GM13976 (cell line): Measurements from ENCODE around the gene CTSS.

Source experiments
- DNase-seq: peaks from one replicate; pipeline ENCODE4 v3.0.0; 2012; ENCODE audit warnings: low spot score
- CTCF ChIP-seq: IDR thresholded peaks from 2 replicates; pipeline ENCODE4 v1.5.1; 2012; ENCODE audit warnings: borderline replicate concordance, mild to moderate bottlenecking; ENCODE audit not compliant: insufficient read depth; ENCODE audit errors: extremely low read depth, missing control alignments, control extremely low read depth
- in situ Hi-C: fragments of 300-500 bp; cut with MboI; formaldehyde crosslinking; loops from one replicate; pipeline ENCODE4 v1.12.0; 2022; ENCODE audit warnings: low sequenced_read_pairs, mixed read lengths, inconsistent platforms; ENCODE audit not compliant: unreplicated experiment

Gene CTSS

GRCh38 chr1:150765296-150765976 lies at the start of gene CTSS:
Gene CTSS, minus strand, starts transcription at chr1:150765778. Its CDS starts 1,015 bp downstream, at chr1:150764763.
- TF ChIP-seq CTCF = no peak
- peak; percentile 70 for DNase-seq
- in situ Hi-C loops = no loop called here

- peak; percentile 39 for DNase-seq
- no peak for TF ChIP-seq CTCF
- in situ Hi-C loops = no loop called here
Measured at GRCh38 chr1:150813028-150813707, 47.6 kb upstream of the CTSS start.

GRCh38 chr1:150810958-150811659 lies 45.5 kb upstream of the CTSS start:
- in situ Hi-C loops = no loop called here
- DNase-seq = no peak
- no peak for TF ChIP-seq CTCF

- DNase-seq = no peak
- in situ Hi-C loops = no loop called here
- TF ChIP-seq CTCF = no peak
Measured at GRCh38 chr1:150809651-150810050, 44.1 kb upstream of the CTSS start.

GRCh38 chr1:150808846-150809245 lies 43.3 kb upstream of the CTSS start:
- in situ Hi-C loops = no loop called here
- DNase-seq = no peak
- TF ChIP-seq CTCF = no peak

- no peak for DNase-seq
- in situ Hi-C loops = no loop called here
- TF ChIP-seq CTCF = no peak
Measured at GRCh38 chr1:150808121-150808520, 42.5 kb upstream of the CTSS start, which contains the start of gene CTSK. Gene CTSK, minus strand, starts transcription at chr1:150808260. Its CDS starts 1,455 bp downstream, at chr1:150806805.
